ENCODE measurements around the gene TSHZ3.

Gene TSHZ3

DNA sequence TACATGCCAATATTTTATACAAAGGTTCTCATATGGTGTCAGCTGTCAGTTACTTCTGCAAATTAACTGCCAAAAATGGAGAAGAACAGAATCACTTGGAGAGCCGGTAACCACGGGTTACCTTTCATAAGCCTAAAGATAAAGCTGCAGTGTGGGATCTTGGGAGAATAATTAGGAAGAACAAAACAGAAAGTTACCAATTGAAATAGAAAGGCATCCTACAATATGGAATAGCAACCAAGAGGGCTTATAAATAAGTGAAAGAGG, 74.2 kb downstream of the TSHZ3 start:
- Histone ChIP-seq H3K9me2 (replicated peaks; ENCODE audit: low read depth, low read length) (no peaks in the 10 kb centered on the region), H3K4me1 (ENCODE audit: insufficient read depth, low read length, poor library complexity, severe bottlenecking) (no peaks in the 10 kb centered on the region), H3K79me2 (ENCODE audit: insufficient read depth, low read length) (no peaks in the 10 kb centered on the region), H3K27me3 (ENCODE audit: insufficient read depth, low read length, poor library complexity, severe bottlenecking) (no peaks in the 10 kb centered on the region), H3F3A (ENCODE audit: low read depth) (no peaks in the 10 kb centered on the region), H3K4me2 (ENCODE audit: low read depth, low read length, poor library complexity, severe bottlenecking) (no peak overlapping the region), H2AFZ (ENCODE audit: low read length) (no peak overlapping the region), H4K20me1 (ENCODE audit: insufficient read depth, low read length, poor library complexity, severe bottlenecking) (no peaks in the 10 kb centered on the region), H3K4me3 (ENCODE audit: low read length, poor library complexity, severe bottlenecking) (no peak overlapping the region), H3K36me3 (ENCODE audit: insufficient read depth, low read length) (peaks cover 3% of the 10 kb centered on the region; the same call in 1 of the 2 replicates), H3K9me3 (ENCODE audit: insufficient read depth, low read depth, low read length) (no peaks in the 10 kb centered on the region), H3K9ac (ENCODE audit: low read depth, low read length, poor library complexity, severe bottlenecking) (no peak overlapping the region)
- TF ChIP-seq EZH2phosphoT487 (IDR thresholded peaks at IDR 0.05; ENCODE audit: borderline replicate concordance), result no peak
- TF ChIP-seq, protein P1, sequence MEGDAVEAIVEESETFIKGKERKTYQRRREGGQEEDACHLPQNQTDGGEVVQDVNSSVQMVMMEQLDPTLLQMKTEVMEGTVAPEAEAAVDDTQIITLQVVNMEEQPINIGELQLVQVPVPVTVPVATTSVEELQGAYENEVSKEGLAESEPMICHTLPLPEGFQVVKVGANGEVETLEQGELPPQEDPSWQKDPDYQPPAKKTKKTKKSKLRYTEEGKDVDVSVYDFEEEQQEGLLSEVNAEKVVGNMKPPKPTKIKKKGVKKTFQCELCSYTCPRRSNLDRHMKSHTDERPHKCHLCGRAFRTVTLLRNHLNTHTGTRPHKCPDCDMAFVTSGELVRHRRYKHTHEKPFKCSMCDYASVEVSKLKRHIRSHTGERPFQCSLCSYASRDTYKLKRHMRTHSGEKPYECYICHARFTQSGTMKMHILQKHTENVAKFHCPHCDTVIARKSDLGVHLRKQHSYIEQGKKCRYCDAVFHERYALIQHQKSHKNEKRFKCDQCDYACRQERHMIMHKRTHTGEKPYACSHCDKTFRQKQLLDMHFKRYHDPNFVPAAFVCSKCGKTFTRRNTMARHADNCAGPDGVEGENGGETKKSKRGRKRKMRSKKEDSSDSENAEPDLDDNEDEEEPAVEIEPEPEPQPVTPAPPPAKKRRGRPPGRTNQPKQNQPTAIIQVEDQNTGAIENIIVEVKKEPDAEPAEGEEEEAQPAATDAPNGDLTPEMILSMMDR (conservative IDR thresholded peaks at IDR 0.05; ENCODE audit: low read length), result no peak

DNA sequence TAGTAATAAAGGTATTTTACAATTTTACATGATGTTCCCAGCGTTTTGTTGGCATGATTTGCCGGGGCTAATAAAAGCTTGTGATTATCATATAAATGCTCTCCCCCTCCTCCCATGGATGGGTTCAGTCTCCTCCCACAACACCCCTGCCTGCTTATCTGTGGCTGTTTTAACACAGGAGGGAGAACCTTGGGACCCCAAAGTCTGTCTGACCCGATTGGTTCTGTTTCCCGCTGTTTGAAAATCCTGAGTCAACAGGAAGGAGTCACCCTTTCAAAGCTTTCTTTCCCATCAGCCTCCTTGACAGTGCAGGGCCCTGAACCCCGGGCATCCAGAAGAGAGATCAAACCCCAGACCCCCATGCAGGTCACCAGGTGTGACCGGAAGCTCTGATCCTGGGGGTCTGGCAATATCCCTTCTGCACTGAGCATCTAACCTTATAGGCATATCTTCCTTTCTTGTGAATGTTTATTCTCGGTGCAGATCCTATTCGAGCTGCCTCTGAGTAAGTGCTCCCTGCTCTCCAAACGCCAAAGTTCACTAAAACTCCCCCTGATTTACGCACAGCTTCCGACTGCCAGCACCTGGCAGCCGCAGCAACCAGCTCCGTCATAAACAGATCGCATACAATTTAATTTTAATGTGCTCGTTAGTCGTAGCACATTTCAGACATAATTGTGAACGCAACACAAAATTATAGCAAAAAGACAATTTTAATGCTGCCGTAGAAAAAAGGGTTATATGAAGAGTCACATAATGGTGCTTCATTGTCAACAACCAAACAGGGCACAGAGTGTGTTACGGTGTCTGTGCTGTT, 74.8 kb downstream of the TSHZ3 start:
- Histone ChIP-seq H3K9ac (ENCODE audit: low read depth, low read length, poor library complexity, severe bottlenecking) (no peak overlapping the region), H4K20me1 (ENCODE audit: insufficient read depth, low read length, poor library complexity, severe bottlenecking) (no peaks in the 10 kb centered on the region), H3K4me1 (ENCODE audit: insufficient read depth, low read length, poor library complexity, severe bottlenecking) (no peaks in the 10 kb centered on the region), H3K36me3 (ENCODE audit: insufficient read depth, low read length) (peaks cover 3% of the 10 kb centered on the region; the same call in 1 of the 2 replicates), H3K79me2 (ENCODE audit: insufficient read depth, low read length) (no peaks in the 10 kb centered on the region), H3F3A (ENCODE audit: low read depth) (no peaks in the 10 kb centered on the region), H3K9me3 (ENCODE audit: insufficient read depth, low read depth, low read length) (no peaks in the 10 kb centered on the region), H3K9me2 (replicated peaks; ENCODE audit: low read depth, low read length) (no peaks in the 10 kb centered on the region), H2AFZ (ENCODE audit: low read length) (no peak overlapping the region), H3K4me3 (ENCODE audit: low read length, poor library complexity, severe bottlenecking) (no peak overlapping the region), H3K4me2 (ENCODE audit: low read depth, low read length, poor library complexity, severe bottlenecking) (no peak overlapping the region), H3K27me3 (ENCODE audit: insufficient read depth, low read length, poor library complexity, severe bottlenecking) (no peaks in the 10 kb centered on the region)
- TF ChIP-seq, protein P1 (conservative IDR thresholded peaks at IDR 0.05; ENCODE audit: low read length), result no peak
- no peak for TF ChIP-seq EZH2phosphoT487 (IDR thresholded peaks at IDR 0.05; ENCODE audit: borderline replicate concordance)

DNA sequence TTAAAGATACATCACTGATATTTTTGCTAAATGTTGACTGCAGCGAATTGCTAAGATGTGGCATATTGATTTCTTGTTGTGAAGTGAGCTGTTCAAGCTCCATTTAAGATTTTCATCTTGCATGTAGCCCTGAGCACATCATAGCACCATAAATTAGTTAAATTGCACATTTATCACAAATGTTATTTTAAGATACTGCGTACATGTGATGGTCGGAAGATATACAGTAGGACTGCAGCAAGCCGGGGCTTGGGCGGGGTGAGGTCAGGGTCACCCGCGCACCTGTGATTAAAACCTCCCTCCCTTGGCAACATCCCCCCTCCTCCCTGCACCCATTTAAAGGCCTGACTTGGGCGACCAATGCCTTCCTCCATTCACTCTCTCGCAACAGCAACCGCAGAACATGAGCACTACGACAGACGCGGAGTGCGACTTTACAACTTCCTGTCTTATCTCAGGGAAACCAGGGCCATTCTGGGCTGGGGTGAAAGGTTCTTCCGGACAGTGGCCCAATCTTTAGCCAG, 76.6 kb downstream of the TSHZ3 start:
- Histone ChIP-seq H3K79me2 (ENCODE audit: insufficient read depth, low read length) (no peaks in the 10 kb centered on the region), H3K9me3 (ENCODE audit: insufficient read depth, low read depth, low read length) (no peaks in the 10 kb centered on the region), H3K27me3 (ENCODE audit: insufficient read depth, low read length, poor library complexity, severe bottlenecking) (no peaks in the 10 kb centered on the region), H3K4me1 (ENCODE audit: insufficient read depth, low read length, poor library complexity, severe bottlenecking) (no peaks in the 10 kb centered on the region), H3K9me2 (replicated peaks; ENCODE audit: low read depth, low read length) (no peaks in the 10 kb centered on the region), H2AFZ (ENCODE audit: low read length) (no peak overlapping the region), H4K20me1 (ENCODE audit: insufficient read depth, low read length, poor library complexity, severe bottlenecking) (no peaks in the 10 kb centered on the region), H3F3A (ENCODE audit: low read depth) (no peaks in the 10 kb centered on the region), H3K9ac (ENCODE audit: low read depth, low read length, poor library complexity, severe bottlenecking) (no peak overlapping the region), H3K36me3 (ENCODE audit: insufficient read depth, low read length) (peaks cover 3% of the 10 kb centered on the region; the same call in 1 of the 2 replicates), H3K4me3 (ENCODE audit: low read length, poor library complexity, severe bottlenecking) (no peak overlapping the region), H3K4me2 (ENCODE audit: low read depth, low read length, poor library complexity, severe bottlenecking) (no peak overlapping the region)
- no peak for TF ChIP-seq EZH2phosphoT487 (IDR thresholded peaks at IDR 0.05; ENCODE audit: borderline replicate concordance)
- TF ChIP-seq, protein P1 (conservative IDR thresholded peaks at IDR 0.05; ENCODE audit: low read length), result no peak

Data from Loucy (cell line).